Measurements from ENCODE around the gene BRINP2.
A peak's percentile ranks its signal among the peaks of the same experiment; 100 is the strongest.

BRINP2 gene

GRCh38 chr1:177183836-177184235 lies 13.1 kb downstream of the BRINP2 start:
- Histone ChIP-seq H3K4me2 (ENCODE audit: low read length, poor library complexity, severe bottlenecking) (no peak overlapping the region), H2BK5ac (ENCODE audit: low read depth, low read length, poor library complexity, severe bottlenecking) (no peak overlapping the region), H2BK15ac (ENCODE audit: low read depth, poor library complexity, severe bottlenecking) (no peak overlapping the region), H2AK5ac (ENCODE audit: low read length, severe bottlenecking) (no peak overlapping the region), H4K91ac (ENCODE audit: low read length) (no peak overlapping the region), H3K9me3 (ENCODE audit: control insufficient read depth, low read length) (no peaks in the 10 kb centered on the region), H2BK120ac (ENCODE audit: low read depth, low read length) (no peak overlapping the region), H3K36me3 (ENCODE audit: control insufficient read depth in 1 of 2, insufficient read depth in 2 of 2, low read depth in 1 of 2, low read length in 2 of 2) (no peaks in the 10 kb centered on the region), H3K18ac (ENCODE audit: low read depth in 1 of 2, low read length in 2 of 2) (no peak overlapping the region), H3K4me1 (ENCODE audit: control insufficient read depth, insufficient read depth, low read depth, low read length) (peaks cover 6% of the 10 kb centered on the region), H3K27ac (ENCODE audit: low read length, poor library complexity, severe bottlenecking) (no peak overlapping the region), H3K27me3 (ENCODE audit: control insufficient read depth in 1 of 2, insufficient read depth in 1 of 2, low read length in 2 of 2) (peaks cover 18 to 34% of the 10 kb centered on the region in 2 experiments), H2AFZ (ENCODE audit: low read depth, low read length) (no peak overlapping the region), H2BK12ac (ENCODE audit: low read length in 2 of 2) (no peak overlapping the region), H3K9ac (ENCODE audit: low read length) (no peak overlapping the region), H3K23ac (ENCODE audit: low read length in 2 of 2) (no peak overlapping the region), H3K4me3 (ENCODE audit: insufficient read depth in 1 of 2, low read depth in 1 of 2, low read length in 2 of 2) (no peak overlapping the region), H4K8ac (ENCODE audit: low read length) (no peak overlapping the region), H3K4ac (ENCODE audit: low read depth in 1 of 2, low read length in 2 of 2) (no peak overlapping the region), H3K79me1 (replicated peaks; ENCODE audit: low read length, poor library complexity, severe bottlenecking) (no peaks in the 10 kb centered on the region), H3K14ac (ENCODE audit: low read length in 2 of 2) (no peak overlapping the region)
- DNase-seq: no peak
- no CpG with 5 or more reads among the region's 2 CpGs for WGBS

DNA sequence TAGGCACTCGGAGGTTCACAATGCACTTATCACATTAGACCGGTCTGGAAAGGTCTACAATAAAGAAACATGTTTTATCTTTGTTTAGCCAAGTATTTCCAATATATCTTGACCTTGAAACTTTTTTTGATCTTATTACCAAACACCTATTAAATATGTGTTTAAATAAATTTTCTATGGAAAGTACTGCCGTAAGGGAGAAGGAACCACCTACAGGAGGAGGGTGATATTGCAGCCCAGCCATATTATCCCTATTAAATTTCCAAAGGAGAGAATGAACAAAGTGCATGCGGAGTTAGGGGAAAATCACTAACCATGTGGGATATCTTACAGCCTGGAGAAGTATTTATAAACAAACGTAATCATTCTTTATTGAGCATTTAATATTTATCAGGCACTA lies 14.5 kb downstream of the BRINP2 start:
- Histone ChIP-seq H3K36me3 (ENCODE audit: control insufficient read depth in 1 of 2, insufficient read depth in 2 of 2, low read depth in 1 of 2, low read length in 2 of 2) (no peaks in the 10 kb centered on the region), H3K4me3 (ENCODE audit: insufficient read depth in 1 of 2, low read depth in 1 of 2, low read length in 2 of 2) (no peak overlapping the region), H3K9ac (ENCODE audit: low read length) (no peak overlapping the region), H3K4ac (ENCODE audit: low read depth in 1 of 2, low read length in 2 of 2) (no peak overlapping the region), H3K23ac (ENCODE audit: low read length in 2 of 2) (no peak overlapping the region), H4K8ac (ENCODE audit: low read length) (no peak overlapping the region), H2BK5ac (ENCODE audit: low read depth, low read length, poor library complexity, severe bottlenecking) (no peak overlapping the region), H4K91ac (ENCODE audit: low read length) (no peak overlapping the region), H2BK15ac (ENCODE audit: low read depth, poor library complexity, severe bottlenecking) (no peak overlapping the region), H3K4me2 (ENCODE audit: low read length, poor library complexity, severe bottlenecking) (no peak overlapping the region), H3K27ac (ENCODE audit: low read length, poor library complexity, severe bottlenecking) (no peak overlapping the region), H2AK5ac (ENCODE audit: low read length, severe bottlenecking) (no peak overlapping the region), H3K14ac (ENCODE audit: low read length in 2 of 2) (no peak overlapping the region), H3K79me1 (replicated peaks; ENCODE audit: low read length, poor library complexity, severe bottlenecking) (no peaks in the 10 kb centered on the region), H3K4me1 (ENCODE audit: control insufficient read depth, insufficient read depth, low read depth, low read length) (peaks cover 6% of the 10 kb centered on the region), H3K9me3 (ENCODE audit: control insufficient read depth, low read length) (no peaks in the 10 kb centered on the region), H3K27me3 (ENCODE audit: control insufficient read depth in 1 of 2, insufficient read depth in 1 of 2, low read length in 2 of 2) (peaks cover 13 to 21% of the 10 kb centered on the region in 2 experiments), H2BK120ac (ENCODE audit: low read depth, low read length) (no peak overlapping the region), H3K18ac (ENCODE audit: low read depth in 1 of 2, low read length in 2 of 2) (no peak overlapping the region), H2BK12ac (ENCODE audit: low read length in 2 of 2) (no peak overlapping the region), H2AFZ (ENCODE audit: low read depth, low read length) (no peak overlapping the region)
- no CpG with 5 or more reads among the region's 5 CpGs for WGBS
- no peak for DNase-seq

DNA sequence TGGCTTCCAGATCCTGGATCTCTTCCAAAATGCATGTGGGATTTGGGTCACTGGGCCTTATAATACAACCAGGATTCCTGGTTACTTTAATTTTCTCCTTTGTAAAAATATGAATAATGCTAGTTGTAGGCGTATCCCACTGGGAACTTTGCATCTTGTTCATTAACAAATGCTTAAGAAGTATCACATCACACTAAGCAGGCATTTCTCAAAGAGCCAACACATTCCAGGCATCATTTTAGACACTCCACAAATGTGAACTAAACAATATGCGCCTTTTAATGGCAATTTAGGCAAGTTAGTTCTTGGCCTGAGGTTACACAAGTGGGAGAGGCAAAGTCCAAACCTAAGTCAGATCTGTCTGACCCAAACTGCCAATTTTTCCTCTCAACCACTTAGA lies 15.9 kb downstream of the BRINP2 start:
- Histone ChIP-seq H3K36me3 (ENCODE audit: control insufficient read depth in 1 of 2, insufficient read depth in 2 of 2, low read depth in 1 of 2, low read length in 2 of 2) (no peaks in the 10 kb centered on the region), H3K4me3 (ENCODE audit: insufficient read depth in 1 of 2, low read depth in 1 of 2, low read length in 2 of 2) (no peak overlapping the region), H3K27me3 (ENCODE audit: control insufficient read depth in 1 of 2, insufficient read depth in 1 of 2, low read length in 2 of 2) (peaks cover 6 to 7% of the 10 kb centered on the region in 2 experiments), H3K4me2 (ENCODE audit: low read length, poor library complexity, severe bottlenecking) (no peak overlapping the region), H3K14ac (ENCODE audit: low read length in 2 of 2) (no peak overlapping the region), H3K9me3 (ENCODE audit: control insufficient read depth, low read length) (no peaks in the 10 kb centered on the region), H2AK5ac (ENCODE audit: low read length, severe bottlenecking) (no peak overlapping the region), H3K27ac (ENCODE audit: low read length, poor library complexity, severe bottlenecking) (no peak overlapping the region), H2BK15ac (ENCODE audit: low read depth, poor library complexity, severe bottlenecking) (no peak overlapping the region), H3K79me1 (replicated peaks; ENCODE audit: low read length, poor library complexity, severe bottlenecking) (no peaks in the 10 kb centered on the region), H3K4me1 (ENCODE audit: control insufficient read depth, insufficient read depth, low read depth, low read length) (peaks cover 2% of the 10 kb centered on the region), H3K9ac (ENCODE audit: low read length) (no peak overlapping the region), H3K18ac (ENCODE audit: low read depth in 1 of 2, low read length in 2 of 2) (no peak overlapping the region), H3K23ac (ENCODE audit: low read length in 2 of 2) (no peak overlapping the region), H3K4ac (ENCODE audit: low read depth in 1 of 2, low read length in 2 of 2) (no peak overlapping the region), H4K8ac (ENCODE audit: low read length) (no peak overlapping the region), H2BK5ac (ENCODE audit: low read depth, low read length, poor library complexity, severe bottlenecking) (no peak overlapping the region), H2AFZ (ENCODE audit: low read depth, low read length) (no peak overlapping the region), H2BK12ac (ENCODE audit: low read length in 2 of 2) (no peak overlapping the region), H4K91ac (ENCODE audit: low read length) (no peak overlapping the region), H2BK120ac (ENCODE audit: low read depth, low read length) (no peak overlapping the region)
- WGBS: 100% methylated on average over 2 of the region's 2 CpGs
- no peak for DNase-seq

GRCh38 chr1:177190308-177190970 lies 19.7 kb downstream of the BRINP2 start:
- H3K23ac ChIP-seq (ENCODE audit: low read length in 2 of 2): no peak overlapping the region
- no peak overlapping the region for H2BK15ac ChIP-seq (ENCODE audit: low read depth, poor library complexity, severe bottlenecking)
- no peaks in the 10 kb centered on the region for H3K36me3 ChIP-seq (ENCODE audit: control insufficient read depth in 1 of 2, insufficient read depth in 2 of 2, low read depth in 1 of 2, low read length in 2 of 2)
- peak overlapping the region in 1 of 2 experiments; percentile 43 for H3K4me3 ChIP-seq (ENCODE audit: insufficient read depth in 1 of 2, low read depth in 1 of 2, low read length in 2 of 2)
- no peak overlapping the region for H3K18ac ChIP-seq (ENCODE audit: low read depth in 1 of 2, low read length in 2 of 2)
- H4K8ac ChIP-seq (ENCODE audit: low read length): no peak overlapping the region
- no peak overlapping the region for H2AFZ ChIP-seq (ENCODE audit: low read depth, low read length)
- H3K9ac ChIP-seq (ENCODE audit: low read length): no peak overlapping the region
- WGBS: 70% methylated on average over 2 of the region's 3 CpGs
- DNase-seq: peak; percentile 33
- H2BK120ac ChIP-seq (ENCODE audit: low read depth, low read length): no peak overlapping the region
- H4K91ac ChIP-seq (ENCODE audit: low read length): no peak overlapping the region
- H2BK12ac ChIP-seq (ENCODE audit: low read length in 2 of 2): no peak overlapping the region
- no peaks in the 10 kb centered on the region for H3K9me3 ChIP-seq (ENCODE audit: control insufficient read depth, low read length)
- H3K27ac ChIP-seq (ENCODE audit: low read length, poor library complexity, severe bottlenecking): no peak overlapping the region
- no peaks in the 10 kb centered on the region for H3K79me1 ChIP-seq (replicated peaks; ENCODE audit: low read length, poor library complexity, severe bottlenecking)
- peaks cover 1 to 4% of the 10 kb centered on the region in 2 experiments for H3K27me3 ChIP-seq (ENCODE audit: control insufficient read depth in 1 of 2, insufficient read depth in 1 of 2, low read length in 2 of 2)
- no peaks in the 10 kb centered on the region for H3K4me1 ChIP-seq (ENCODE audit: control insufficient read depth, insufficient read depth, low read depth, low read length)
- H3K4me2 ChIP-seq (ENCODE audit: low read length, poor library complexity, severe bottlenecking): no peak overlapping the region
- H2AK5ac ChIP-seq (ENCODE audit: low read length, severe bottlenecking): no peak overlapping the region
- H3K14ac ChIP-seq (ENCODE audit: low read length in 2 of 2): no peak overlapping the region
- H2BK5ac ChIP-seq (ENCODE audit: low read depth, low read length, poor library complexity, severe bottlenecking): no peak overlapping the region
- H3K4ac ChIP-seq (ENCODE audit: low read depth in 1 of 2, low read length in 2 of 2): no peak overlapping the region

Data from mesenchymal stem cell (in vitro differentiated cells and primary cell).